Mammary microvascular endothelial cell (primary cell): Measurements from ENCODE around the gene TPRN. TPM values are rescaled to one million over a fixed set of nuclear protein-coding genes. Genes with fewer than 3 reads are reported as not detected.

Experiments used
- total RNA-seq: library from RNA; depleted of rRNA; stranded (reverse); fragments of >200 nt; gene quantifications from 2 replicates; pipeline ENCODE4 v1.2.3, GENCODE V29; 2015

The TPRN gene, protein sequence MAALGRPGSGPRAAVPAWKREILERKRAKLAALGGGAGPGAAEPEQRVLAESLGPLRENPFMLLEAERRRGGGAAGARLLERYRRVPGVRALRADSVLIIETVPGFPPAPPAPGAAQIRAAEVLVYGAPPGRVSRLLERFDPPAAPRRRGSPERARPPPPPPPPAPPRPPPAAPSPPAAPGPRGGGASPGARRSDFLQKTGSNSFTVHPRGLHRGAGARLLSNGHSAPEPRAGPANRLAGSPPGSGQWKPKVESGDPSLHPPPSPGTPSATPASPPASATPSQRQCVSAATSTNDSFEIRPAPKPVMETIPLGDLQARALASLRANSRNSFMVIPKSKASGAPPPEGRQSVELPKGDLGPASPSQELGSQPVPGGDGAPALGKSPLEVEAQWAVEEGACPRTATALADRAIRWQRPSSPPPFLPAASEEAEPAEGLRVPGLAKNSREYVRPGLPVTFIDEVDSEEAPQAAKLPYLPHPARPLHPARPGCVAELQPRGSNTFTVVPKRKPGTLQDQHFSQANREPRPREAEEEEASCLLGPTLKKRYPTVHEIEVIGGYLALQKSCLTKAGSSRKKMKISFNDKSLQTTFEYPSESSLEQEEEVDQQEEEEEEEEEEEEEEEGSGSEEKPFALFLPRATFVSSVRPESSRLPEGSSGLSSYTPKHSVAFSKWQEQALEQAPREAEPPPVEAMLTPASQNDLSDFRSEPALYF
- total RNA-seq, result 6.9 and 7.7 TPM in 2 replicates

DNA sequence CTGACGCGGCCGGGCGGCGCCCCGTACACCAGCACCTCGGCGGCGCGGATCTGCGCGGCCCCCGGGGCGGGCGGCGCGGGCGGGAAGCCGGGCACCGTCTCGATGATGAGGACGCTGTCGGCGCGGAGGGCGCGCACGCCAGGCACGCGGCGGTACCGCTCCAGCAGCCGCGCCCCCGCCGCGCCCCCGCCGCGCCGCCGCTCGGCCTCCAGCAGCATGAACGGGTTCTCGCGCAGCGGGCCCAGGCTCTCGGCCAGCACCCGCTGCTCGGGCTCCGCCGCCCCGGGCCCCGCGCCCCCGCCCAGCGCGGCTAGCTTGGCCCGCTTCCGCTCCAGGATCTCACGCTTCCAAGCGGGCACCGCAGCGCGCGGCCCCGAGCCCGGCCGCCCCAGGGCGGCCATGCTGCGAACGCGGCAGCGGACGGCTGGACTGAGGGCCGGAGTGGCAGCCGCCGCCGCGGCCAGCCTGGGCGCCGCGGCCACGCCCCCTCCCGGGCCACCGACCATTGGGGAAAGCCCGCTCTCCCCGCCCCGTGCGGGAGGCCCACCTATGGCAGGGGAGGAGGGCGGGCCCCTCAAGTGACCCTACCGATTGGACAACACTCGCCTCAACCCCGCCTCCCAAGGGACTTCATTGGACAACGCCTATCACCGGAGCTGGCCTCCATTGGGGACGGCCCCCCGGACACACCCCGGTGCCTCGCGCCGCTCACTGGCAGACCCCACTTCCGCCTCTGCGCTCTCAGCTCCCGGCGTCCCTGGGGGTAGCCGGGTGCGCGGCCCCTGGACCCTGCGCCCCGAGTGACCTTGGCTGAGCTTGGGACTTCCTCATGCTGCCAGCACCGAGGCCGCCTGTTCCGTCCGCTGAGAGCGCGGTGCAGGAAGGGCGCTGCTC lies at the start of gene TPRN:
TSS of gene TPRN (minus strand) at position 431 of the 894 bp plus-strand sequence. CDS start at position 401, 30 bp downstream.

DNA sequence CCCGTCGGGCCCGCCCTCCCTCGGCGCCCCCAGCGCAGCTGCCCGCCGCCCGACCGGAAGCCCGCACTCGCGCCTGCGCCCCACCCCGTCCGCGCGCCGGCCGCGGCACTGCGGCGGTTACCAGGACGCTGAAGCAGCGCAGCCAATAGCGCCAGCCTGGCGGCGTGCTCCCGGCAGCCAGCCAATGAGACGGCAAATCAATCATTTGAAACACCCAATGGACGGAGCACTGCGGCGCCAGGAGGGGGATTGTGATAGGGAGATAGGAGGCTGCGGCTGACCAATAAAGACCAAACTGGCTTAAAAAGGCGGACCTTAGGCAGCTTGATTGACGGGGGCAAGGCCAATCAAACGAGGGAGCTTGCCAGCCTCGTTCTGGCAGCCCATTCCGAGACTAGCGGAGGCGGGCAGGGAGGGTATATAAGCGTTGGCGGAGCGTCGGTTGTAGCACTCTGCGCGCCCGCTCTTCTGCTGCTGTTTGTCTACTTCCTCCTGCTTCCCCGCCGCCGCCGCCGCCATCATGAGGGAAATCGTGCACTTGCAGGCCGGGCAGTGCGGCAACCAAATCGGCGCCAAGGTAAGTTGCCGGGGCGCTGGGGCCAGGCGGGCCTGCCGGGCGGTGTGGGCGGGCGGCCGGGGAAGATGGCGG lies 40.4 kb upstream of the TPRN start, which contains the start of gene TUBB4B:
TSS of gene TUBB4B (plus strand) at position 447 of the 649 bp plus-strand sequence. CDS start at position 521, 74 bp downstream.

GRCh38 chr9:137230705-137231371 lies 30.3 kb upstream of the TPRN start, which contains the start of gene SLC34A3:
Gene SLC34A3 (plus strand): TSS chr9:137230901. CDS start chr9:137231703, 802 bp downstream.

DNA sequence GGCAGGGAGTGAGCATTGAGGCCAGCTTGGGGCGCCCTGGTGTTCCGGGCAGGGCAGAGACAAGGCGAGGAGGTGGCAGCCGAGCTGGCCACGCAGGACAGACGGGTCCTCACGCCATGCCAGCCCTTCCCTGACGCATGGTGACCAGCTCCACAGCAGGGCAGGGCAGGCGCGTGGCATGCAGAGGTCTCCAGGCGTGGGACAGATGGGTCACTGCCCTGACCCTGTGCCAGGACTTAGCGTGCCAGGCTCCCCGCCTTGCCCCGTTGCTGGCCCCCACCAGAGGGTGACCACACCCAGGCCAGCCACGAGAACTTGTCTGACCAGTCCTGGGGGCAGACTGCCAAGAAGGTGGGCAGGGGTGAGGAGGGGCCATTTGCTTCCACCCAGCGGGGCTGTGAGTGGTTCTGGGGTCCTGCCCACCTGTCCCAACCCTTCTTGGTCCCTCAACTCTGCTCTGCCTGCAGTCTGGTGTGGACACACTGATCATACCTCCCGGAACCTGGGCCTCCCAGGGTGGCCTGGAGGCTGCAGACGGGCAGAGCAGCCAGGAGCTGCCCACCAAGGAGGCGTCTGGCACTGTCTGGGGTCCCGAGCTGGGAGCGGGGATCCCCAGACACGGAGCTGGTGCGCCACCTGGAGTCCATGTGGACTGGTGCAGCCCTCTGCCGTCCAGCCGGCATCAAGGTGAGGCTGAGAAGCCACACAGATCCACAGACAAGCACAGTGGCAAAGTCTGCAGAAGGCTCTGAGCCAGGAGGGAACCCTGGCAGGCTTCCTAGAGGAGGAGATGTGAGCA lies 26.7 kb upstream of the TPRN start, which contains the start of gene RNF224:
TSS of gene RNF224 (plus strand) at position 449 of the 799 bp plus-strand sequence. CDS start 834 bp downstream, outside the sequence.

GRCh38 chr9:137224830-137225694 lies 24.5 kb upstream of the TPRN start, which contains the start of gene CYSRT1:
Gene CYSRT1 (plus strand): TSS chr9:137225174. CDS start chr9:137225622, 448 bp downstream.

GRCh38 chr9:137222190-137223077 lies 21.9 kb upstream of the TPRN start, which contains the start of gene RNF208:
Gene RNF208 (minus strand): TSS chr9:137222240. CDS start chr9:137221212, 1,028 bp downstream.

GRCh38 chr9:137205126-137206069 lies 4.9 kb upstream of the TPRN start, which contains the start of the genes NDOR1 and TMEM203:
Gene NDOR1 (plus strand): TSS chr9:137205700. CDS start chr9:137205778, 78 bp downstream.
Gene TMEM203 (minus strand): TSS chr9:137205648. CDS start chr9:137205414, 234 bp downstream.

DNA sequence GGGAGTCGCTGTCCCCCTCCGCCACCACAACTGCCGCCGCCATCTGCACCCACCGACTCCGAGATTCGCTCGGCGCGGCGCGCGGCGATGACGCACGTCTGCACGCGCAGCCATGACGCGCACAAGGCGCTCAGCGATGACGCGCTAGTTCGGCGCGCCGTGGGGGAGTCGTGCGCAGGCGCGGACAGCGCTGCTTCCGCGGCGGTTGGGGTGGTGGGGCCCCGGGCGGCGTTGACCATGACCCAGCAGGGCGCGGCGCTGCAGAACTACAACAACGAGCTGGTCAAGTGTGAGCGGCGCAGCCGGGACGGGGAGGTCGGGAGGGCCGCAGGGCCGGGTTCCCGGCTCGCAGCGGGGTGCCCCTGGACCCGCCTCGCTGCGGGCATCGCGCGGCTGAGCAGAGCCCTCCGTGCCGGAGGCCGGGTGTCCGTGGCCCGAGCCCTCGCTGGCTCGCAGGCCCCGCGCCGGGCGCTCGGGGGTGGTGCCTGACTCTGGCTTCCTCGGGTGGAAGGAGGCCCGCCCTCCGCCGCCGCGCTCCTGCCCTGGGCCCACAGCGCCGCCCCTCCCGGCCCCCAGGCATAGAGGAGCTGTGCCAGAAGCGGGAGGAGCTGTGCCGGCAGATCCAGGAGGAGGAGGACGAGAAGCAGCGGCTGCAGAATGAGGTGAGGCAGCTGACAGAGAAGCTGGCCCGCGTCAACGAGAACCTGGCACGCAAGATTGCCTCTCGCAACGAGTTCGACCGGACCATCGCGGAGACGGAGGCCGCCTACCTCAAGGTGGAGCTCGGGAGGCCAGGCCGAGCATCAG lies 11.8 kb downstream of the TPRN start, which contains the start of the genes ANAPC2 and SSNA1:
TSS of gene ANAPC2 (minus strand) at position 71 of the 807 bp plus-strand sequence. CDS start at position 43, 28 bp downstream.
TSS of gene SSNA1 (plus strand) at position 187 of the 807 bp plus-strand sequence. CDS start at position 238, 51 bp downstream.

DNA sequence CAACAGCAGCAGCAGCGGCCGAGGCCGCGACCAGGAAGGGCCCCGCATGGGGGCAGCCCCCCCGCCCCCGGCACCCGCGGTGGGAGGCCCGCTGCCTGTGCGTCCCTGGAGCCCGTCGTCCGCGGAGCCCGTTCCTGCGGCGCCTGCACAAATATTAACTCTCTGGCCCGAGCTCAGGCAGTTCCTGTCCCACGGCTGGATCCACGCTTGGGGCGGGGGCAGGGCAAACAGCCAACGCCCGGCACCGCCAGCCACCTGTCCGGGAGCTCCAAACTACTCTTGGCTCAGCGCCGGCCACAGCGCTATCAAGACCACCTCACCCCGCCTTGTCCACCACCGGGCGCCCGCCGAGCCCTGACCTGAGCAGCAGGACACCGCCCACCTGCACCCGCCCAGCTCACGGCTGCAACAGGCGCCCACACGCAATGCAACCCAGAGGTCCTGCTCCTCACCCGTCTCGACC lies 30.6 kb downstream of the TPRN start, which contains the start of gene LRRC26:
TSS of gene LRRC26 (minus strand) at position 156 of the 463 bp plus-strand sequence. CDS start at position 48, 108 bp downstream.

Other genes with a start within 250 kb of the TPRN start
- gene LCN12, start 248.5 kb downstream of the TPRN start, total RNA-seq, result not detected in 2 replicates
- gene PTGDS, start 223.2 kb downstream of the TPRN start, total RNA-seq, result not detected in 2 replicates
- not detected in 2 replicates for gene LCNL1, start 217.7 kb downstream of the TPRN start, total RNA-seq
- gene PAXX, start 208.3 kb downstream of the TPRN start, total RNA-seq, result 53.2 and 65.9 TPM in 2 replicates
- gene CLIC3, start 204.2 kb downstream of the TPRN start, total RNA-seq, result 0.40 TPM in 1 of 2 replicates, not detected in the other
- 6.9 and 7.3 TPM in 2 replicates for gene ABCA2, start 172.5 kb downstream of the TPRN start, total RNA-seq
- gene FUT7, start 168.7 kb downstream of the TPRN start, total RNA-seq, result not detected in 2 replicates
- 67.3 and 71.1 TPM in 2 replicates for gene NPDC1, start 154.6 kb downstream of the TPRN start, total RNA-seq
- not detected in 2 replicates for gene ENTPD2, start 146.7 kb downstream of the TPRN start, total RNA-seq
- gene SAPCD2, start 130.2 kb downstream of the TPRN start, total RNA-seq, result 28.1 and 30.2 TPM in 2 replicates
- 21.9 and 23.0 TPM in 2 replicates for gene UAP1L1, start 123.2 kb downstream of the TPRN start, total RNA-seq
- 69.4 and 75.7 TPM in 2 replicates for gene MAN1B1, start 113.8 kb downstream of the TPRN start, total RNA-seq
- gene DPP7, start 86.0 kb downstream of the TPRN start, total RNA-seq, result 88.5 and 107 TPM in 2 replicates
- gene GRIN1, start 61.6 kb downstream of the TPRN start, total RNA-seq, result not detected in 2 replicates
- gene LRRC26, start 30.7 kb downstream of the TPRN start, total RNA-seq, result not detected in 2 replicates
- gene TMEM210, start 28.7 kb downstream of the TPRN start, total RNA-seq, result not detected in 2 replicates
- 17.6 and 25.1 TPM in 2 replicates for gene ANAPC2, start 12.2 kb downstream of the TPRN start, total RNA-seq
- 127 and 150 TPM in 2 replicates for gene SSNA1, start 12.1 kb downstream of the TPRN start, total RNA-seq
- 36.2 and 39.1 TPM in 2 replicates for gene TMEM203, start 4.9 kb upstream of the TPRN start, total RNA-seq
- 13.4 and 16.6 TPM in 2 replicates for gene NDOR1, start 5.0 kb upstream of the TPRN start, total RNA-seq
- not detected in 2 replicates for gene RNF208, start 21.5 kb upstream of the TPRN start, total RNA-seq
- 0.20 and 0.25 TPM in 2 replicates for gene CYSRT1, start 24.4 kb upstream of the TPRN start, total RNA-seq
- not detected in 2 replicates for gene RNF224, start 26.8 kb upstream of the TPRN start, total RNA-seq
- gene SLC34A3, start 30.2 kb upstream of the TPRN start, total RNA-seq, result not detected in 2 replicates
- 1,008 and 1,079 TPM in 2 replicates for gene TUBB4B, start 40.5 kb upstream of the TPRN start, total RNA-seq
- gene STPG3, start 50.5 kb upstream of the TPRN start, total RNA-seq, result not detected in 2 replicates
- gene NELFB, start 54.6 kb upstream of the TPRN start, total RNA-seq, result 54.6 and 68.4 TPM in 2 replicates
- 41.4 and 44.7 TPM in 2 replicates for gene TOR4A, start 77.0 kb upstream of the TPRN start, total RNA-seq
- 35.8 and 43.9 TPM in 2 replicates for gene NRARP, start 101.5 kb upstream of the TPRN start, total RNA-seq
- gene EXD3, start 222.4 kb upstream of the TPRN start, total RNA-seq, result 7.2 and 8.2 TPM in 2 replicates
- gene NOXA1, start 222.7 kb upstream of the TPRN start, total RNA-seq, result 0.07 TPM in 1 of 2 replicates, not detected in the other
- gene ENTPD8, start 240.6 kb upstream of the TPRN start, total RNA-seq, result 0.05 and 1.5 TPM in 2 replicates